Stomach (tissue), 9 donors: ENCODE measurements around the gene DPP10. TPM values are rescaled to one million over a fixed set of nuclear protein-coding genes. Genes with fewer than 3 reads are reported as not detected.

ENCODE experiments used
- DNase-seq, 2 donors: peaks; one replicate each; pipeline versions ENCODE4 v3.0.0 to v3.0.0-alpha.2; 2013 to 2019
- H3K27ac ChIP-seq, 5 donors: fragments of 200-600 bp in 4 of 5; sonication (generic) in 4 of 5; one replicate each; pipeline ENCODE4 v1.5.1; 2013 to 2019; ENCODE audit warnings: mild to moderate bottlenecking in 1 of 5, moderate library complexity in 1 of 5
- H3K27me3 ChIP-seq, 3 donors: fragments of 200-600 bp; sonication (generic); one replicate each; pipeline ENCODE4 v1.5.1; 2017 to 2019; ENCODE audit warnings: mixed run types in 1 of 3
- H3K36me3 ChIP-seq, 4 donors: fragments of 200-600 bp; sonication (generic); 1 replicate in 3 of 4; 2 replicates in 1 of 4; pipeline ENCODE4 v1.5.1; 2016 to 2019
- H3K4me1 ChIP-seq, 4 donors: fragments of 200-600 bp; sonication (generic); one replicate each; pipeline ENCODE4 v1.5.1; 2016 to 2019
- H3K4me3 ChIP-seq, 4 donors: fragments of 200-600 bp; sonication (generic) in 3 of 4; one replicate each; pipeline ENCODE4 v1.5.1; 2016 to 2019; ENCODE audit warnings: mild to moderate bottlenecking in 1 of 4
- H3K9me3 ChIP-seq, 4 donors: fragments of 200-600 bp; sonication (generic); one replicate each; pipeline ENCODE4 v1.5.1; 2016 to 2019
- EP300 ChIP-seq: sonication (generic); formaldehyde crosslinking; IDR thresholded peaks from one replicate; pipeline ENCODE4 v1.6.1; 2017; ENCODE audit warnings: antibody characterized with exemption
- POLR2A ChIP-seq, 4 donors: fragments of 450-650 bp; IDR thresholded peaks; one replicate each; pipeline ENCODE4 v1.6.1; 2016; ENCODE audit warnings: antibody characterized with exemption in 4 of 4, control low read depth in 2 of 4, mild to moderate bottlenecking in 1 of 4, moderate library complexity in 1 of 4
- POLR2AphosphoS5 ChIP-seq, 3 donors: sonication (generic); formaldehyde crosslinking; IDR thresholded peaks; one replicate each; pipeline ENCODE4 v1.6.1; 2016; ENCODE audit warnings: antibody characterized with exemption in 3 of 3
- WGBS, 5 donors: extraction: QIAGEN DNeasy Blood & Tissue Kit in 3 of 5; methylation state at CpG; one replicate each; pipeline versions ENCODE4 v1.1.5 to v1.1.7; 2013 to 2018; 5-methylcytosine and 5-hydroxymethylcytosine counted together
- intact Hi-C: fragments of 100-400 bp; cut with DNase I; formaldehyde crosslinking; loops from one replicate; pipeline ENCODE4 v1.15.1; 2023; ENCODE audit warnings: low total_unique reads
- polyA plus RNA-seq, 3 donors: library from polyadenylated mRNA; stranded (reverse); fragments of 200-250 nt; gene quantifications; one replicate each; pipeline ENCODE4 v1.2.3, GENCODE V29; 2013
- total RNA-seq, 5 donors: library from RNA; depleted of rRNA; stranded (reverse); fragments of >200 nt; gene quantifications; one replicate each; pipeline versions ENCODE4 v1.1.0 to v1.2.3, GENCODE V29; 2014 to 2016
- TF ChIP-seq, protein P1 (sequence below), 7 experiments: fragments of 450-650 bp in 4 of 7; fragments of 200-600 bp in 3 of 7; sonication (generic) in 3 of 7; IDR thresholded peaks; one replicate each; pipeline ENCODE4 v1.5.1; 2016 to 2019; ENCODE audit warnings: antibody characterized with exemption in 7 of 7, control low read depth in 2 of 7, mild to moderate bottlenecking in 1 of 7
- donor health status: healthy with polysubstance abuse.
- donor health status: Bipolar disorder and iron deficiency.
- donor health status: healthy.

Gene DPP10
- total and polyA plus RNA-seq, 8 donors, result 0.18 to 15.6 (median 2.0) TPM; not detected in 1

- 89 to 100% (median 92%) methylated on average over 2 to 3 of the region's 3 CpGs for WGBS, 5 donors
- Histone ChIP-seq H3K9me3 (peaks cover 0 to 40% (median 9%) of the 10 kb centered on the region in 4 donors), H3K36me3 (no peaks in the 10 kb centered on the region), H3K27me3 (no peaks in the 10 kb centered on the region), H3K4me1 (no peaks in the 10 kb centered on the region), H3K27ac (no peak overlapping the region), H3K4me3 (no peak overlapping the region)
- TF ChIP-seq EP300 (no peak), POLR2A (IDR thresholded peaks at IDR 0.05) (no peak), POLR2AphosphoS5 (IDR thresholded peaks at IDR 0.05) (no peak)
- TF ChIP-seq, protein P1, sequence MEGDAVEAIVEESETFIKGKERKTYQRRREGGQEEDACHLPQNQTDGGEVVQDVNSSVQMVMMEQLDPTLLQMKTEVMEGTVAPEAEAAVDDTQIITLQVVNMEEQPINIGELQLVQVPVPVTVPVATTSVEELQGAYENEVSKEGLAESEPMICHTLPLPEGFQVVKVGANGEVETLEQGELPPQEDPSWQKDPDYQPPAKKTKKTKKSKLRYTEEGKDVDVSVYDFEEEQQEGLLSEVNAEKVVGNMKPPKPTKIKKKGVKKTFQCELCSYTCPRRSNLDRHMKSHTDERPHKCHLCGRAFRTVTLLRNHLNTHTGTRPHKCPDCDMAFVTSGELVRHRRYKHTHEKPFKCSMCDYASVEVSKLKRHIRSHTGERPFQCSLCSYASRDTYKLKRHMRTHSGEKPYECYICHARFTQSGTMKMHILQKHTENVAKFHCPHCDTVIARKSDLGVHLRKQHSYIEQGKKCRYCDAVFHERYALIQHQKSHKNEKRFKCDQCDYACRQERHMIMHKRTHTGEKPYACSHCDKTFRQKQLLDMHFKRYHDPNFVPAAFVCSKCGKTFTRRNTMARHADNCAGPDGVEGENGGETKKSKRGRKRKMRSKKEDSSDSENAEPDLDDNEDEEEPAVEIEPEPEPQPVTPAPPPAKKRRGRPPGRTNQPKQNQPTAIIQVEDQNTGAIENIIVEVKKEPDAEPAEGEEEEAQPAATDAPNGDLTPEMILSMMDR (IDR thresholded peaks at IDR 0.05), result no peak
- intact Hi-C loops, result no loop called here
- no peak for DNase-seq
Observed at GRCh38 chr2:115634578-115634977, 1192.1 kb downstream of the DPP10 start.

- 33 to 73% (median 56%) methylated on average over 2 of the region's 2 CpGs for WGBS, 5 donors
- no peaks in the 10 kb centered on the region for H3K36me3 ChIP-seq
- no peak overlapping the region for H3K27ac ChIP-seq
- no peaks in the 10 kb centered on the region for H3K27me3 ChIP-seq
- no peak overlapping the region for H3K4me3 ChIP-seq
- no peaks in the 10 kb centered on the region for H3K4me1 ChIP-seq
- peak in 1 of 2 donors; percentile 42 for DNase-seq
- TF ChIP-seq POLR2A (IDR thresholded peaks at IDR 0.05) (no peak), POLR2AphosphoS5 (IDR thresholded peaks at IDR 0.05) (no peak), EP300 (no peak)
- TF ChIP-seq, protein P1 (IDR thresholded peaks at IDR 0.05), result no peak
- peaks cover 0 to 32% (median 9%) of the 10 kb centered on the region in 4 donors for H3K9me3 ChIP-seq
- intact Hi-C loops, result no loop called here
Observed at GRCh38 chr2:115635430-115635829, 1193.0 kb downstream of the DPP10 start.

GRCh38 chr2:115649731-115650130 lies 1207.3 kb downstream of the DPP10 start:
- no peaks in the 10 kb centered on the region for H3K27me3 ChIP-seq
- H3K9me3 ChIP-seq, result peaks cover 0 to 7% (median 4%) of the 10 kb centered on the region in 4 donors
- H3K36me3 ChIP-seq, result no peaks in the 10 kb centered on the region
- DNase-seq, result no peak
- H3K4me3 ChIP-seq, result no peak overlapping the region
- no peaks in the 10 kb centered on the region for H3K4me1 ChIP-seq
- intact Hi-C loops, result no loop called here
- TF ChIP-seq, protein P1 (IDR thresholded peaks at IDR 0.05), result no peak
- no peak for TF ChIP-seq EP300
- no peak for TF ChIP-seq POLR2AphosphoS5 (IDR thresholded peaks at IDR 0.05)
- TF ChIP-seq POLR2A (IDR thresholded peaks at IDR 0.05), result no peak
- H3K27ac ChIP-seq, result no peak overlapping the region

DNA sequence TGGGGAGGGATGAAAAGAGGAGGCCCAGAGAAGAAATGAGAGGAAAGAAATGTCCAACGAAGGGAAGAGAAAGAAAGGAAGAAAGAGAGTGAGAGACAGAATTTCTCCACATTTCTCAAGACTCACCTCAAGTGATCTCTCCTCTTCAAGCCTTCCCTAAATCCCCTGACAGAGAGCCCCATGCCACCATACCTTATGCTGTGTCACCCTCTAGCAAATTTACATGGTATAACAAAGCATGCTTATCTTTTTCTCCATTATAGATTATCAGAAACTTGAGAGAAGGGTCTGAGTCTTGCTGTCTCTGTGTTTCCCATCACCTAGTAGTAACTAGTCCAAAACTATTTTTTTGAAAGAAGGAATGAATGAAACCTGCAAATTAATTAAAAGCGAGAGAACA lies 1208.4 kb downstream of the DPP10 start:
- H3K27me3 ChIP-seq, result no peaks in the 10 kb centered on the region
- H3K36me3 ChIP-seq, result no peaks in the 10 kb centered on the region
- DNase-seq, result peak in 1 of 2 donors; percentile 6
- no peaks in the 10 kb centered on the region for H3K4me1 ChIP-seq
- no peak overlapping the region for H3K27ac ChIP-seq
- 64 to 71% (median 66%) methylated on average over 2 of the region's 2 CpGs for WGBS, 5 donors
- H3K4me3 ChIP-seq, result no peak overlapping the region
- TF ChIP-seq, protein P1 (IDR thresholded peaks at IDR 0.05), result no peak
- TF ChIP-seq POLR2A (IDR thresholded peaks at IDR 0.05), result no peak
- TF ChIP-seq POLR2AphosphoS5 (IDR thresholded peaks at IDR 0.05), result no peak
- TF ChIP-seq EP300, result no peak
- intact Hi-C loops, result no loop called here
- H3K9me3 ChIP-seq, result peaks cover 0 to 7% (median 4%) of the 10 kb centered on the region in 4 donors
